ENCODE measurements around the gene CHD1L. TPM values are rescaled to one million over a fixed set of nuclear protein-coding genes. Genes with fewer than 3 reads are reported as not detected.
A peak's percentile ranks its signal among the peaks of the same experiment; 100 is the strongest.

The CHD1L gene
- polyA plus RNA-seq, 3 donors, result 13.1 to 23.0 (median 15.2) TPM

DNA sequence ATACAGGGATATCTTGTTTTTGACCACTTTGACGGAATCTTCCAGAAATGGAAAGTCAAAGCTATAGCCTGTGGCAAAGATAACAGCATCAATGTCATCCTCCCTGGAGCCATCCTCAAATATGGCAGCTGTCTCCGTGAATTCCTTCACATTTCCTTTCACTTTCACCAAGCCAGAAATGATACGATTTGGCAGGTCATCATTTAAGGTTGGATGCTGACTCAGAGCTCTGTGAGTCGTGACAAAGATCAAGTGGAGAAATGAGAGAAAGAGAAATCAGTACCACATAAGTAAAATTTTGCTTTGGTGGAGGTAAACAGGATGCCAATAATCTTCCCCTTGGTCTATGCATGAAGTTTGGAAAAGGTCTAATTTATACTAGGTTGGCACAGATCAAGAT, 41.2 kb upstream of the CHD1L start:
- Mint-ChIP-seq H3K4me3 (no peak overlapping the region), H3K4me1 (peaks cover 17% of the 10 kb centered on the region), H3K27ac (peak overlapping the region in 1 of 7 donors; percentile 27), H3K27me3 (ENCODE audit: low read depth in 3 of 3) (peaks cover 0 to 2% (median 0%) of the 10 kb centered on the region in 3 donors), H3K36me3 (peaks cover 16 to 22% of the 10 kb centered on the region in 2 donors), H3K9me3 (peaks cover 0 to 5% (median 2%) of the 10 kb centered on the region in 7 donors)
- no peak for DNase-seq
- Histone ChIP-seq H4K20me1 (ENCODE audit: insufficient read depth, low read length) (no peaks in the 10 kb centered on the region), H3K9me3 (replicated peaks in 1 of 2; ENCODE audit: control insufficient read depth in 1 of 2, insufficient read depth in 1 of 2, low read length in 2 of 2) (no peaks in the 10 kb centered on the region), H3K79me2 (ENCODE audit: insufficient read depth, low read length) (no peaks in the 10 kb centered on the region), H2AFZ (ENCODE audit: insufficient read depth, low read depth, low read length, poor library complexity, severe bottlenecking) (no peak overlapping the region), H3K4me1 (ENCODE audit: control insufficient read depth in 1 of 2, insufficient read depth in 2 of 2, low read length in 2 of 2) (peaks cover 13 to 18% of the 10 kb centered on the region in 2 donors), H3K4me2 (replicated peaks; ENCODE audit: extremely low read depth, low read length, poor library complexity, severe bottlenecking) (no peak overlapping the region), H3K27ac (ENCODE audit: low read depth in 1 of 2, low read length in 2 of 2) (no peak overlapping the region), H3K36me3 (replicated peaks in 1 of 2; ENCODE audit: control insufficient read depth in 1 of 2, insufficient read depth in 2 of 2, low read length in 2 of 2) (peaks cover 0 to 2% of the 10 kb centered on the region in 2 donors), H3K9ac (ENCODE audit: insufficient read depth, low read length, poor library complexity, severe bottlenecking) (no peak overlapping the region), H3K27me3 (ENCODE audit: control insufficient read depth in 2 of 2, insufficient read depth in 2 of 2, low read length in 2 of 2) (no peaks in the 10 kb centered on the region), H3K4me3 (replicated peaks in 1 of 3; ENCODE audit: low read depth in 2 of 3, low read length in 3 of 3) (no peak overlapping the region)
- intact Hi-C loops (cut with micrococcal nuclease), result no loop called here
- TF ChIP-seq, protein P1, sequence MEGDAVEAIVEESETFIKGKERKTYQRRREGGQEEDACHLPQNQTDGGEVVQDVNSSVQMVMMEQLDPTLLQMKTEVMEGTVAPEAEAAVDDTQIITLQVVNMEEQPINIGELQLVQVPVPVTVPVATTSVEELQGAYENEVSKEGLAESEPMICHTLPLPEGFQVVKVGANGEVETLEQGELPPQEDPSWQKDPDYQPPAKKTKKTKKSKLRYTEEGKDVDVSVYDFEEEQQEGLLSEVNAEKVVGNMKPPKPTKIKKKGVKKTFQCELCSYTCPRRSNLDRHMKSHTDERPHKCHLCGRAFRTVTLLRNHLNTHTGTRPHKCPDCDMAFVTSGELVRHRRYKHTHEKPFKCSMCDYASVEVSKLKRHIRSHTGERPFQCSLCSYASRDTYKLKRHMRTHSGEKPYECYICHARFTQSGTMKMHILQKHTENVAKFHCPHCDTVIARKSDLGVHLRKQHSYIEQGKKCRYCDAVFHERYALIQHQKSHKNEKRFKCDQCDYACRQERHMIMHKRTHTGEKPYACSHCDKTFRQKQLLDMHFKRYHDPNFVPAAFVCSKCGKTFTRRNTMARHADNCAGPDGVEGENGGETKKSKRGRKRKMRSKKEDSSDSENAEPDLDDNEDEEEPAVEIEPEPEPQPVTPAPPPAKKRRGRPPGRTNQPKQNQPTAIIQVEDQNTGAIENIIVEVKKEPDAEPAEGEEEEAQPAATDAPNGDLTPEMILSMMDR (IDR thresholded peaks at IDR 0.05), result no peak
- WGBS (ENCODE audit: insufficient coverage), result 100% methylated on average over 1 of the region's 4 CpGs

DNA sequence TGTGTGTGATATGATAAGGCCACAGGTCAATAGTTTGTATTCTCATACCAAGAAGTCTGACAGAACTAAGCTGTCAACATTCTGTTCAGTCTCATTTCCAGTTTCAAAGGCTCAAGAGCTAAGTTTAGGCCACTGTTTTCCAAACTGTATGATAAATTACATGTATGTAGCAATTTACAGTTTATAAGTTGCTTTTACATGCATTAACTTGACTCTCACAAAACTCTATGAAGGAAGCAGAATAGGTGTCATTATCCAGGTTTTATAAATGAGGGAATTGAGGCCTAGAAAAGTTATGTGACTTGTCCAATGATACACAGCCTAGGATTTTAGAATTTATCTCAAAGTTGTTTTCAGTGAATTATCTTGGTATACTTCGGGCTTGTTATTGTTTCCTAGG, 40.7 kb upstream of the CHD1L start:
- intact Hi-C loops (cut with micrococcal nuclease), result no loop called here
- no peak overlapping the region for H3K9ac ChIP-seq (ENCODE audit: insufficient read depth, low read length, poor library complexity, severe bottlenecking)

More for the DNA sequence above, 40.7 kb upstream of the CHD1L start:
- Histone ChIP-seq H3K4me1 (ENCODE audit: control insufficient read depth in 1 of 2, insufficient read depth in 2 of 2, low read length in 2 of 2) (peaks cover 13 to 18% of the 10 kb centered on the region in 2 donors), H3K36me3 (replicated peaks in 1 of 2; ENCODE audit: control insufficient read depth in 1 of 2, insufficient read depth in 2 of 2, low read length in 2 of 2) (peaks cover 0 to 2% of the 10 kb centered on the region in 2 donors), H3K27ac (ENCODE audit: low read depth in 1 of 2, low read length in 2 of 2) (no peak overlapping the region), H3K4me2 (replicated peaks; ENCODE audit: extremely low read depth, low read length, poor library complexity, severe bottlenecking) (no peak overlapping the region), H4K20me1 (ENCODE audit: insufficient read depth, low read length) (no peaks in the 10 kb centered on the region), H3K9me3 (replicated peaks in 1 of 2; ENCODE audit: control insufficient read depth in 1 of 2, insufficient read depth in 1 of 2, low read length in 2 of 2) (no peaks in the 10 kb centered on the region), H3K79me2 (ENCODE audit: insufficient read depth, low read length) (no peaks in the 10 kb centered on the region), H3K4me3 (replicated peaks in 1 of 3; ENCODE audit: low read depth in 2 of 3, low read length in 3 of 3) (no peak overlapping the region), H3K27me3 (ENCODE audit: control insufficient read depth in 2 of 2, insufficient read depth in 2 of 2, low read length in 2 of 2) (no peaks in the 10 kb centered on the region), H2AFZ (ENCODE audit: insufficient read depth, low read depth, low read length, poor library complexity, severe bottlenecking) (no peak overlapping the region)
- TF ChIP-seq, protein P1 (IDR thresholded peaks at IDR 0.05), result no peak
- DNase-seq, result no peak
- Mint-ChIP-seq H3K9me3 (peaks cover 0 to 5% (median 4%) of the 10 kb centered on the region in 7 donors), H3K4me1 (peaks cover 17% of the 10 kb centered on the region), H3K27ac (no peak overlapping the region), H3K27me3 (ENCODE audit: low read depth in 3 of 3) (peaks cover 0 to 2% (median 0%) of the 10 kb centered on the region in 3 donors), H3K36me3 (peaks cover 20 to 21% of the 10 kb centered on the region in 2 donors), H3K4me3 (no peak overlapping the region)
- WGBS (ENCODE audit: insufficient coverage), result no CpG with 5 or more reads among the region's 1 CpG
